NB4 (cell line): ENCODE results near the gene NDOR1.

Experiments used
- MYC ChIP-seq: IDR thresholded peaks from 2 replicates; pipeline ENCODE4 v1.6.1; 2011; ENCODE audit warnings: low read depth, low read length
- POLR2A ChIP-seq: IDR thresholded peaks from 2 replicates; pipeline ENCODE4 v1.6.1; 2011; ENCODE audit warnings: mild to moderate bottlenecking; ENCODE audit not compliant: insufficient read length; ENCODE audit errors: extremely low read depth
- TF ChIP-seq, protein P1 (sequence below): IDR thresholded peaks from one replicate; pipeline ENCODE4 v1.5.1; 2012; ENCODE audit warnings: low read depth, low read length
- TF ChIP-seq, protein P2 (sequence below): IDR thresholded peaks from 2 replicates; pipeline ENCODE4 v1.6.1; 2011; ENCODE audit warnings: low read depth, low read length

DNA sequence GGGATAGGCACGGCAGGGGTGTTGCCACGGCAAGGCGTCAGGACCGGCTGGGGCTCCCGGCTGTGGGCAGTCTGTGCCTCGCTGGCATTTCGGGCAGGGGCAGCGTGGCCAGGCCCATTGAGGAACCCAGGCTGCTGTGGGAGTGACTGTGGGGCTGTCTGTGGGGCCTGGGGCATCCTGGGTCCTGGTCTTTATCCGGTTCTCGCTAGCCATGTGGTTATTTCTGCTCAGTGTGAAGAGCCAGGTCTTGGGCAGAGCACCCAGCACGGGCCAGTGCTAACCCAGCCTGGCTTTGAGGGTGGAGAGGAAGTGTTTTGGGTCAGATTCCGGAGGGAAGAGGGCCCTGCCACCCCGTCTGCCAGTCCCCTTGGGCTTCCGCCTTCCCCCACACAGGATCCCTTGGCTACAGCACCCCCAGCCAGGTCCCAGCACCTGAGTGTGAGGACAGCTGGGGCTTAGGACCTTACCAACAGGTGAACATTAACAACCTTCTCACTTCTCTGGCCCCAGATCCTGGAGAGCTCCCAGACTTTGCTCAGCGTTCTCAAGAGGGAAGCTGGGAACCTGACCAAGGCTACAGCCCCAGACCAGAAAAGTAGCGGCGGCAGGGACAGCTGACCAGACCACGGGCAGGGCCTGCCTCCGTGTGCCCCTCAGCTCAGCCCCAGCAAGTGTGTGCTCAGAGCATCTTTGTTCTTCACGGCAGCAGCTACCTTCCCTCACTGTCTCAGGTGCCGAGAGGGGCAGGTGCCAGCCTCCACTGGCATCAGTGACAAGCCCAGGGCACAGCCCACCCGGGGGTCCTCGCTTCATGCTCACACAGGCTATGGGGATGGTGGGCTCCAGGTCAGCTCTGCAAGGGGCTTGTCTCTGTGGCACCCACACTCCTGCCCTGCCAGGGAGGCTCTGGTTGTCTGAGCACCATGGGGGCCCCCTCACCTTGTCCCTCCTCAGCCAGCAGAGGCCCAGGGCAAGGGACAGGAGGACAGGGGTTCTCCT, 15.9 kb upstream of the NDOR1 start:
- TF ChIP-seq, protein P1, sequence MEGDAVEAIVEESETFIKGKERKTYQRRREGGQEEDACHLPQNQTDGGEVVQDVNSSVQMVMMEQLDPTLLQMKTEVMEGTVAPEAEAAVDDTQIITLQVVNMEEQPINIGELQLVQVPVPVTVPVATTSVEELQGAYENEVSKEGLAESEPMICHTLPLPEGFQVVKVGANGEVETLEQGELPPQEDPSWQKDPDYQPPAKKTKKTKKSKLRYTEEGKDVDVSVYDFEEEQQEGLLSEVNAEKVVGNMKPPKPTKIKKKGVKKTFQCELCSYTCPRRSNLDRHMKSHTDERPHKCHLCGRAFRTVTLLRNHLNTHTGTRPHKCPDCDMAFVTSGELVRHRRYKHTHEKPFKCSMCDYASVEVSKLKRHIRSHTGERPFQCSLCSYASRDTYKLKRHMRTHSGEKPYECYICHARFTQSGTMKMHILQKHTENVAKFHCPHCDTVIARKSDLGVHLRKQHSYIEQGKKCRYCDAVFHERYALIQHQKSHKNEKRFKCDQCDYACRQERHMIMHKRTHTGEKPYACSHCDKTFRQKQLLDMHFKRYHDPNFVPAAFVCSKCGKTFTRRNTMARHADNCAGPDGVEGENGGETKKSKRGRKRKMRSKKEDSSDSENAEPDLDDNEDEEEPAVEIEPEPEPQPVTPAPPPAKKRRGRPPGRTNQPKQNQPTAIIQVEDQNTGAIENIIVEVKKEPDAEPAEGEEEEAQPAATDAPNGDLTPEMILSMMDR = no peak
- TF ChIP-seq POLR2A = no peak
- no peak for TF ChIP-seq MYC
- TF ChIP-seq, protein P2, sequence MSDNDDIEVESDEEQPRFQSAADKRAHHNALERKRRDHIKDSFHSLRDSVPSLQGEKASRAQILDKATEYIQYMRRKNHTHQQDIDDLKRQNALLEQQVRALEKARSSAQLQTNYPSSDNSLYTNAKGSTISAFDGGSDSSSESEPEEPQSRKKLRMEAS = no peak
